Cerebellar nuclear complex (tissue), 1 donor: ENCODE results near the gene KAZN.

Experiments
- DNase-seq, 2 experiments: peaks; one replicate each; lab custom pipeline; 2025; lab: John Stamatoyannopoulos, UW

KAZN gene

DNA sequence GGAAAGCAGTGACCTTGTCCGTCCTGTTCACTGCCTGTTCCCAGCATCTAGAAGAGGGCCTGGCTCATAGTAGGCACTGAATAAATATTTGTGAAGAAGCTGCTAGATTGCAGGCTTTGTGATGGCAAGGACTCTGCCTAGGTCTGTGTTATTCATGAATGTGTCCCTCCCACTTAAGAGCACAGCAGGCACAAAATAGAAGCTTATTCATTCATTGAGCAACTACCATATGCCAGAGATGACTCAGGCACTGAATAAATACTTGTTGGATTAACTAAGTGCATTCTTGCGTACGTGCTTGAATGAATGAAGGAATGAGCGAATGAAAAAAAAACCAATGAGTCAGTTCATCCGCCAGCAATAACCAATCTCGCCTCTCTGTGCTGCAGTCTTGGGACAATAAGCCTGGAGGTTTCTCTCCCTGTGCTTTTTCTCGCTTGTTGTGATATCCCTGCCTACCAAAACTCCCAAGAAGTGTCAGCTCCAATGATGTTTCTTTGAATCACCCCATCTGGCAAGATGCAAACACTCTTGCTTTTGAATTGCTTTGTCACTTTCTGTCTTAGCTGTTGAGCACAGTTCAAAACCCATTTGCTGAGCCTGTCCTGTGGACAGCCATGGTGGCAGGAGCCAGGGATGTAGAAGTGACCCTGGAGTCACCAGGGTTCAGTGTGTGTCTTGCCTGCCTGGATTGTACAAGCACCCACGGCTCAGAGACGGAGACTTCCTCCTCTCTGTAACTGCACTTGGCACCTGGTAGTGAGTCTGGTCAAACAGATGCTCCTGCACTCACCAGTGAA, 143.9 kb downstream of the KAZN start:
- DNase-seq = no peak

GRCh38 chr1:14743368-14743767, 144.9 kb downstream of the KAZN start:
- no peak for DNase-seq

GRCh38 chr1:14745001-14745720, 146.7 kb downstream of the KAZN start:
- no peak for DNase-seq

DNA sequence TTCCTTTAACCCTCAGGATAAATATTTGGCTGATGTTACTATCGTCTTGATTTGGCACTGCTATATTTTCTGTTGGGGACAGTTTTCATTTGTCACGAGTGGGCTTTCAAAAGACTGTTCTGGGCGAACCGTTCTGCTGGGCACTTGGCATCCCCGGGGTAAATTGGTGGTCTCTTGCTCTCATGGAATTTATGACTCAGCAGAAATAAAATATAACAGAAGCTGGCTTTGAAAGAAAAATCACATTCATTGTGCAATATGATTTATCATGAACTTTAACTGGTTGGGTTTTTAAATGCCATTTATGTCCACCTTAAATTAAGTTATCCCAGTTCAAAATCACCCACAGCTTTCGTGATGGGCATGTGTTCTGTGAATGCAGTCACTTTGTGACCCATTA, 147.3 kb downstream of the KAZN start:
- DNase-seq = no peak

DNA sequence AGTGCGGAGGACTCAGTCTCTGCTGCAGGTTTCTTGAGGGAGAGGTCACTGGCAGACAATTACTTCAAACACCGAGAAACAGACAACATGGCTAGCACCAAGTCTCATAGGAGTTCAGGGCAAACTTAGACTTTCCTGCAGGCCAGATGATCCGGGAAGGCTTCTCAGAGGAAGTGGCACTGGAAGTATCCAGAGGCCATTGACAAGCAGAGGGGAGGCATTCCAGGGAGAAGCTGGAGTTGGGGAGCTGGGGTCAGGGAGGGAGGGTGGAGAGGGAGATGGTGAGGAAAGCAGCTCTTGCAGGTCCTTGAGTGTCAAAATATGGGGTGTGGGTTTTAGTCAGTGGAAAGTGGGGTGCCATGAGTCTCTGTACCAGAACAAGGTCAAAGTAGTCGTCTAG, 147.9 kb downstream of the KAZN start:
- DNase-seq = no peak

DNA sequence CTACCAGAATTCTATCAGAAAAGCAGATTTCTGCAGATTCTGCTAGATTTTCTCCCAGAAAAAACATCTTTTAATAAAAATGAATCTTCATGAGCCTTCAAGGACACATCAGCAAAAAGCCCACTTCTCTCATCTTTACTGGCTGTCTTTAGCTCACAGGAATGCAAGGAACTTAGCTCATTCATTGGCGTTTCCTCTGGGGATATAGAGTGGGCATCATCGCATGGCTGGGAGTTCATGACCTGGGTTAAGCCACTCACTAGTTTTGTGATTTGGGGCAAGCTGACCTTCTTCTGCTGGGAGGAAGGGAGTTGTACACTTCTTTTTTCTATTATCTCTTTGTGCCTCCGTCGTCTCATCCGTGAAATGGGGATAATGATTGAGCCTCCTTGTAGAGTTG, 149.7 kb downstream of the KAZN start:
- no peak for DNase-seq

GRCh38 chr1:14748977-14749376, 150.5 kb downstream of the KAZN start:
- no peak for DNase-seq

DNA sequence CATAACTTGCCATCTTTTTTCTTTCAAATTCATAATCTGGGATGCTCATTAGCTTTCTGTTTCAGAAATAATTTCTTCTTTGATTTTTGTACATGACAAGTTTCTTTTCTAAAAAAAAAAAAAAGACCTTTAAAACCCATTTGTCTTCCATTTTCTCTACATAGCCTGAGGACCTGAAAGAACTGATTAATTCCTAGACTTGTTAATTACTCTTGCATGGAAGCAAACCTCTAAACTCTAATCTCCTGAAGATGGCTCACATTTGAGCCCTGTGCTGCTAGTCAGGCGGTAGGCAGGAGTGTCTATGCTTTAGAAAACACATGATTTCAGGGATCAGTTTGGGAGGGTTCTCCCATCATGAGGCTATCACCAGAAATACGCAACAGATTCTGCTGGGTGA, 152.0 kb downstream of the KAZN start:
- no peak for DNase-seq

- no peak for DNase-seq
Measured at GRCh38 chr1:14755518-14756252, 157.2 kb downstream of the KAZN start.

DNA sequence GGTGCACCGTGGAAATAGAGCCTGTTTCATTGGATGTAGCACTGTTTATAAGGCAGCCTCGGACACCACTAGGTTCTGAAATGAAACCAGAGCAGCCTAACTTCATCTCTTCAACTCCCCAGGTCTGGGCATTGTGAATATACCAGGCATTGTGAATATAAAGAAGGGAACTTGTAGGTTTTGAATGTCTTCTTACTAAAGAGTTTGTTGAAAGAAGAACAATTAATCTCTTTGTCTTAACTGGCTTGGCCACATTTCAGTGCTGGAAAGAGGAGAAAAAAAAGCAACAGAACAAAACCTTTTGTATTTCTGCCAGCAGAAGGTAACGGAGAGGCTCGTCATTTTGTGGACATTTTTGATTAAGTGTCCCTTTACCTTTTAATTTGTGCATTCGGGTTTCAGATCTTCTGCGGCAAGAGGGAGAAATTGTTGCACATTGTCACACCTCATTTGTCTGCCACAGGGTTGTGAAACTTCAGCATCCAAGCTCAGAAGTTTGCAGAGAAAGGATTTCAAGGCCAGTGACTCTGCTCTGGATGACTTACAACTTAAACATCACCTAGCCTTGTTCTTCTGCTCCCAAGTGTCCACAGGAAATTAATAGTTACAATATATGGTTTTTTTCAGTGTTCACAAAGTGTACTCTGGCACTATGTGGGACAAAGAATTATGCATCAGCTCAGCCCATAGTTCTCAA, 158.3 kb downstream of the KAZN start:
- no peak for DNase-seq

DNA sequence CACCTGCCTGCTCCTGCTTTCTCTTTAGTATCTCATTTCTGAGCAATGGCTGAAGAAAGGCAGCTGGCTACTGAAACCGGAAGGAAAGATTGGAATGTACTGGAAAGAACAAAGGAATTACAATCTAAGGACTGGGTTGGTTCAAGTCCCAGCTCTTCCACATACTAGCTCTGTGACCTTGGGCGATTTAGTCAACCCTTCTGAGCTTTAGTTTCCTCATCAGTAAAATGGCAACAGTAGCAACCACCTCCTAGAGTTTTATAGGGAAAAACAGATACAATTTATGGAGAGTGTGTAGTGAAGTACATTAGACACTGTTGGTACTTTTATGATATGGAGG, 158.8 kb downstream of the KAZN start:
- DNase-seq = no peak

- DNase-seq = no peak
Measured at GRCh38 chr1:14759042-14759818, 160.7 kb downstream of the KAZN start.

DNA sequence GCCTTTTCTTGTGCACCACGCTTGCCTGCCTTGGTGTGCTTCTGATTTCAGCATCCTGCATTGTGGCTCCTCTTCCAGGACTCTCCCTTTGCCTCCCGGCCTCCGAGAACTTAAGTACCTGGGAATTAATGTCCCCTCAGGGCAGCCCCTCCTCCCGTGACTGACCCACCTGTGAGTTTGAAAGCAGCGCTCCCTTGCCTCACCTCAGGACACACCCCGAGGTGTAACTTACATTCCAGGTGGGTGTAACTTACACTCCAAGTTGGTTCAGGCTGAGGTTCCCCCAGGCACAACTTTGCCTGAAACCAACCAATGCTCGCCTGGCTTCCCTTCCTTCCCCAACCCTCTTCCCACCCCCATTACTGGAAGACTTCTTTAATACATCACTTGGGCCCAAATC, 161.4 kb downstream of the KAZN start:
- no peak for DNase-seq

- DNase-seq = no peak
Measured at GRCh38 chr1:14760780-14761179, 162.3 kb downstream of the KAZN start.

GRCh38 chr1:14761291-14762153, 163.0 kb downstream of the KAZN start:
- no peak for DNase-seq

DNA sequence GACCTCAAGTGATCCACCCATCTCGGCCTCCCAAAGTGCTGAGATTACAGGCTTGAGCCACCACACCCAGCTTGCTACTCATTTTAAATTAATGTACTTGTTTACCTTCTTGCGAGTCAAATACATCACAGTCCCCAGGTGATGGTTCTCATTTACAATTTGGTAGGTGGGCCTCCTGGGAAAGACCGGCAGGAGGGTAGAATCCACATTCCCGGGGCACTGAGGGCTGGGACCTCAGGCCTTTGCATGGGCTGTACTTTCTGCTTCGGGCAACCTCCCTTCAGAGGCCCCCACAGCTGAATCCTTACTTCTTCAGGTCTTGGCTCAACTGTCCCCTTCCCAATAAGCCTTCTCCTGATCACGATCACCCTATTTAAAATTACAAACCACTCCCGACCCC, 165.5 kb downstream of the KAZN start:
- DNase-seq = no peak

DNA sequence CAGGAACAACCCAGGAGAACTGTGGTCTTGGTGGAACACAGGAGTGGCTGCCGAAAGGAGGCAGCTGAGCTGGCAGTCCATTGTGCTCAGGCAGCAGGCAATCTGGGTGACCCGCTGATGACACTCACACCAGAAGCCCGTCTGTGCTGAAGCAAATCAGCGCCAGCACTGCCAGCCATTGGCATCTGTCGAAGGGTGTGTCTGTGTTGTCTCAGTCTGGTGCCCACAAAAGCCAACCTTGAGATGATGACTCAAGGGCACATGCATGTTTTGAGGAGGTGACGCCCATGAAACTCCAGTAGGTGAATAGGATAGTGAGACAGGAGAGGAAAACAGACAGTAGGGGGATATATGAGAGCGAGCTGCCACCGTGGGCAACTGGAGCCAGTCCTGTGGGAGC, 167.3 kb downstream of the KAZN start:
- DNase-seq = no peak

DNA sequence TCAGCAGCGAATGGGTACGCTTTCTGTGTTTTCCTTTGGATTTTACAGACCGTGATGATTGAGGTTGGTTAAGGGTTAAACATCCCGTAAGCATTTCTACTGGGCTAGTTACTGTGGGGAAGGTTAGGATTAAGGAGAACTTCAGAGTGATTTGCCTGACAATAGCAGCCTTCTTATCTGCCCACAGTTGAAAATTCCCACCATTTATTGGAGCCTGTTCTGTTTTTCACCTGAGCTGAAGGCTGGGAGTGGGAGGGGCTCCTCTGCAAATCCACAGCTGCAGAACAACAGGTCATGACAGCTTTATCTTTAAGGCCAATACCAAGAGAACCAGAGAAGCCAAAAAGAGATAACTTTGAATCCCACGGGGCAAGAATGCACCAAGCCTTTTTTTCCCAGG, 168.6 kb downstream of the KAZN start:
- DNase-seq = no peak

- no peak for DNase-seq
Measured at GRCh38 chr1:14768582-14769304, 170.3 kb downstream of the KAZN start.
